SIG-M5 (cell line): ENCODE results near the gene GSDMA.

Source experiments
- DNase-seq: peaks from one replicate; lab custom pipeline; 2025; lab: John Stamatoyannopoulos, UW

GSDMA gene

GRCh38 chr17:39962642-39963220, at the start of gene GSDMA:
TSS of gene GSDMA (plus strand) at chr17:39963004. CDS start at chr17:39965688, 2,684 bp downstream.
- DNase-seq, result no peak

GRCh38 chr17:39913989-39914388, 48.8 kb upstream of the GSDMA start:
- no peak for DNase-seq

GRCh38 chr17:39915559-39915958, 47.2 kb upstream of the GSDMA start:
- no peak for DNase-seq

GRCh38 chr17:39916918-39917317, 45.9 kb upstream of the GSDMA start:
- no peak for DNase-seq

- DNase-seq, result no peak
These were observed 43.6 kb upstream of the GSDMA start for GRCh38 chr17:39919087-39919683.

GRCh38 chr17:39920218-39921210, 42.3 kb upstream of the GSDMA start:
- DNase-seq, result no peak

GRCh38 chr17:39921323-39921722, 41.5 kb upstream of the GSDMA start:
- no peak for DNase-seq

- no peak for DNase-seq
These were observed 40.8 kb upstream of the GSDMA start for GRCh38 chr17:39922006-39922405.

GRCh38 chr17:39923230-39923629, 39.6 kb upstream of the GSDMA start:
- no peak for DNase-seq

GRCh38 chr17:39923836-39924690, 38.7 kb upstream of the GSDMA start:
- DNase-seq, result no peak

- DNase-seq, result no peak
These were observed 38.1 kb upstream of the GSDMA start for GRCh38 chr17:39924691-39925055.

- DNase-seq, result no peak
These were observed 37.3 kb upstream of the GSDMA start for GRCh38 chr17:39925282-39926134.

- DNase-seq, result no peak
These were observed 36.6 kb upstream of the GSDMA start for GRCh38 chr17:39926135-39926587.

- no peak for DNase-seq
These were observed 36.2 kb upstream of the GSDMA start for GRCh38 chr17:39926588-39927100.

- peak; percentile 34 for DNase-seq
These were observed 35.5 kb upstream of the GSDMA start, which contains the start of the genes LRRC3C and ORMDL3 for GRCh38 chr17:39927101-39927928. TSS of gene LRRC3C (plus strand) at chr17:39927732. CDS start at chr17:39941524, 13,792 bp downstream. TSS of gene ORMDL3 (minus strand) at chr17:39927601. CDS start at chr17:39924203, 3,398 bp downstream.

GRCh38 chr17:39927929-39928857, 34.6 kb upstream of the GSDMA start:
- no peak for DNase-seq

GRCh38 chr17:39928858-39929645, 33.8 kb upstream of the GSDMA start:
- peak; percentile 94 for DNase-seq
